A549 (cell line): ENCODE measurements around the gene MTHFR. TPM values are rescaled to one million over a fixed set of nuclear protein-coding genes. Genes with fewer than 3 reads are reported as not detected.

Experiments
- ATAC-seq, 2 experiments: fragments of 200-7000 bp in 1 of 2; fragments of >200 bp in 1 of 2; cut with Nextera tagmentation in 1 of 2; cut with Tn5 transposase in 1 of 2; 3 replicates each; pipeline versions ENCODE4 v1.8.0 to v1.9.1; 2018 to 2020; ENCODE audit warnings: mild to moderate bottlenecking in 1 of 2, moderate library complexity in 1 of 2
- CTCF ChIA-PET: fragments of 300-600 bp; sonication (Branson Sonifier 250); formaldehyde crosslinking; extraction: SDS; loops from one replicate; lab custom pipeline; 2021; ENCODE audit warnings: antibody characterized with exemption, inconsistent platforms; lab: Yijun Ruan, JAX
- POLR2A ChIA-PET: fragments of 350-600 bp; formaldehyde crosslinking; extraction: SDS; loops from one replicate; lab custom pipeline; 2021; ENCODE audit warnings: antibody characterized with exemption, inconsistent platforms; lab: Yijun Ruan, JAX
- DNase-seq, 2 experiments: peaks; one replicate each; pipeline versions ENCODE4 v3.0.0 to v3.0.0-alpha.2; 2011 to 2016; ENCODE audit warnings: low read depth in 1 of 2, low spot score in 1 of 2
- FAIRE-seq: peaks from 2 replicates; lab custom pipeline; 2011; peaks lifted over from hg19 to GRCh38; lab: Jason Lieb, UNC
- H3K27ac ChIP-seq, 2 experiments: fragments of >200 bp; sonication (Bioruptor Twin); formaldehyde crosslinking; 3 replicates each; pipeline ENCODE4 v1.5.1; 2016 to 2017
- H3K4me1 ChIP-seq: fragments of >200 bp; sonication (Bioruptor Twin); formaldehyde crosslinking; 3 replicates; pipeline ENCODE4 v1.6.1; 2016
- H3K4me2 ChIP-seq: fragments of >200 bp; sonication (Bioruptor Twin); formaldehyde crosslinking; 3 replicates; pipeline ENCODE4 v1.6.1; 2016
- H3K4me3 ChIP-seq: fragments of >200 bp; sonication (Bioruptor Twin); formaldehyde crosslinking; 3 replicates; pipeline ENCODE4 v1.5.1; 2016
- H3K9me3 ChIP-seq: fragments of >200 bp; sonication (Bioruptor Twin); formaldehyde crosslinking; 3 replicates; pipeline ENCODE4 v1.6.1; 2016
- ATOH8 ChIP-seq: fragments of 250-450 bp; sonication (Bioruptor Pico); IDR thresholded peaks from 2 replicates; pipeline ENCODE4 v1.5.0; 2020; ENCODE audit warnings: low read depth, mild to moderate bottlenecking, moderate library complexity
- CHD2 ChIP-seq: fragments of 150-350 bp; IDR thresholded peaks from 2 replicates; pipeline ENCODE4 v1.6.1; 2014; ENCODE audit warnings: low read length; ENCODE audit not compliant: partially characterized antibody
- CHD4 ChIP-seq: fragments of 200-600 bp; sonication (generic); IDR thresholded peaks from 2 replicates; pipeline ENCODE4 v1.6.1; 2016; ENCODE audit warnings: antibody characterized with exemption, mild to moderate bottlenecking, borderline replicate concordance
- CTCF ChIP-seq: fragments of >200 bp; sonication (Bioruptor Twin); formaldehyde crosslinking; IDR thresholded peaks from 3 replicates; pipeline ENCODE4 v1.5.1; 2016
- E2F6 ChIP-seq: IDR thresholded peaks from 2 replicates; pipeline ENCODE4 v1.6.1; 2012; ENCODE audit warnings: low read depth, borderline replicate concordance
- EHF ChIP-seq: fragments of 250-450 bp; sonication (Bioruptor Pico); IDR thresholded peaks from 2 replicates; pipeline ENCODE4 v1.5.0; 2020; ENCODE audit warnings: mild to moderate bottlenecking
- EHMT2 ChIP-seq: fragments of 200-600 bp; sonication (generic); IDR thresholded peaks from 2 replicates; pipeline ENCODE4 v1.6.1; 2016; ENCODE audit warnings: antibody characterized with exemption, low read depth, mild to moderate bottlenecking, moderate library complexity
- ELK1 ChIP-seq: fragments of 150-350 bp; IDR thresholded peaks from 2 replicates; pipeline ENCODE4 v1.6.1; 2014; ENCODE audit warnings: low read depth, mild to moderate bottlenecking, low read length
- FOSB ChIP-seq: fragments of 250-450 bp; sonication (Bioruptor Pico); IDR thresholded peaks from 2 replicates; pipeline ENCODE4 v1.5.0; 2020; ENCODE audit warnings: mild to moderate bottlenecking, moderate library complexity
- FOXS1 ChIP-seq: fragments of 250-450 bp; sonication (Bioruptor Pico); IDR thresholded peaks from 2 replicates; pipeline ENCODE4 v1.5.0; 2020; ENCODE audit warnings: mild to moderate bottlenecking, moderate library complexity
- HOXB13 ChIP-seq: fragments of 250-450 bp; sonication (Bioruptor Pico); IDR thresholded peaks from 2 replicates; pipeline ENCODE4 v1.5.0; 2020; ENCODE audit warnings: low read depth, mild to moderate bottlenecking, moderate library complexity
- JUN ChIP-seq, 2 experiments: fragments of >200 bp; sonication (Bioruptor Twin); formaldehyde crosslinking; IDR thresholded peaks; 2 replicates in 1 of 2; 3 replicates in 1 of 2; pipeline ENCODE4 v1.6.1; 2016 to 2017
- KDM1A ChIP-seq: fragments of 200-600 bp; sonication (generic); IDR thresholded peaks from 2 replicates; pipeline ENCODE4 v1.6.1; 2016; ENCODE audit warnings: low read depth, mild to moderate bottlenecking
- MAFK ChIP-seq: fragments of 450-650 bp; IDR thresholded peaks from 2 replicates; pipeline ENCODE4 v1.6.1; 2014; ENCODE audit not compliant: partially characterized antibody
- MAX ChIP-seq: IDR thresholded peaks from 2 replicates; pipeline ENCODE4 v1.6.1; 2012
- MAZ ChIP-seq: fragments of 150-350 bp; IDR thresholded peaks from 2 replicates; pipeline ENCODE4 v1.6.1; 2014; ENCODE audit warnings: antibody characterized with exemption, low read depth, low read length, borderline replicate concordance
- NPAS2 ChIP-seq: fragments of 250-450 bp; sonication (Bioruptor Pico); IDR thresholded peaks from 2 replicates; pipeline ENCODE4 v1.8.0; 2022; ENCODE audit warnings: mild to moderate bottlenecking, moderate library complexity, borderline replicate concordance
- PBX3 ChIP-seq: IDR thresholded peaks from 2 replicates; pipeline ENCODE4 v1.6.1; 2012
- PHF8 ChIP-seq: fragments of 200-600 bp; sonication (generic); IDR thresholded peaks from 2 replicates; pipeline ENCODE4 v1.6.1; 2016; ENCODE audit warnings: low read depth, mild to moderate bottlenecking, antibody characterized with exemption, moderate library complexity, borderline replicate concordance
- RARB ChIP-seq: fragments of 250-450 bp; sonication (Bioruptor Pico); IDR thresholded peaks from 2 replicates; pipeline ENCODE4 v1.8.0; 2021; ENCODE audit warnings: mild to moderate bottlenecking, moderate library complexity
- RFX5 ChIP-seq: fragments of 450-650 bp; IDR thresholded peaks from 2 replicates; pipeline ENCODE4 v1.7.1; 2014; ENCODE audit warnings: antibody characterized with exemption, mild to moderate bottlenecking, moderate library complexity
- USF2 ChIP-seq: fragments of 450-650 bp; IDR thresholded peaks from 2 replicates; pipeline ENCODE4 v1.6.1; 2014; ENCODE audit warnings: antibody characterized with exemption
- ZC3H11A ChIP-seq: fragments of 450-650 bp; IDR thresholded peaks from 2 replicates; pipeline ENCODE4 v1.6.1; 2014; ENCODE audit warnings: antibody characterized with exemption, mild to moderate bottlenecking
- WGBS: methylation state at CpG from one replicate; pipeline ENCODE4 v1.1.6; 2017; ENCODE audit errors: missing lambda C conversion rate; 5-methylcytosine and 5-hydroxymethylcytosine counted together
- polyA plus RNA-seq, 4 experiments: library from polyadenylated mRNA; depleted of rRNA in 3 of 4; stranded (reverse); fragments of >200 nt; fragmentation: RNase III in 1 of 4; extraction: RNeasy Plus Mini Kit Qiagen cat#74134 plus additional on column Dnase treatment in 1 of 4; gene quantifications; 2 replicates in 3 of 4; 3 replicates in 1 of 4; pipeline ENCODE4 v1.2.3, GENCODE V29; 2011 to 2017

MTHFR gene
- polyA plus RNA-seq, 2 of the 4 experiments (the other 2 are of a cell fraction) = 4.5 to 5.2 TPM

GRCh38 chr1:11823366-11824137 is 17.8 kb upstream of the MTHFR start:
- POLR2A ChIA-PET = interaction anchor here (0.8 kb wide), 1 partner anchor 17 kb away, joined by 3 read pairs; the partner anchor contains the start of genes CLCN6 and MTHFR
- DNase-seq (no peak), ATAC-seq (no peak), FAIRE-seq (no peak)
- Histone ChIP-seq H3K4me2 (no peak overlapping the region), H3K4me1 (no peaks in the 10 kb centered on the region), H3K27ac (no peak overlapping the region), H3K9me3 (no peaks in the 10 kb centered on the region), H3K4me3 (no peak overlapping the region)
- 89% methylated on average over 17 of the region's 17 CpGs for WGBS
- TF ChIP-seq MAFK (peak; percentile 65), RFX5 (no peak)
- CTCF ChIA-PET = interaction anchor here (0.5 to 2.5 kb wide), 3 partner anchors 14 to 31 kb away, joined by 3 to 13 read pairs (median 3); no protein-coding TSS in a partner anchor

- Histone ChIP-seq H3K4me3 (no peak overlapping the region), H3K9me3 (no peaks in the 10 kb centered on the region), H3K4me1 (no peaks in the 10 kb centered on the region), H3K4me2 (no peak overlapping the region), H3K27ac (no peak overlapping the region)
- WGBS = 85% methylated on average over 3 of the region's 3 CpGs
- TF ChIP-seq FOXS1 (CRISPR knock-in tag) = no peak
- no peak for TF ChIP-seq PBX3
- TF ChIP-seq ELK1 = no peak
- no peak for TF ChIP-seq RFX5
- no peak for TF ChIP-seq HOXB13 (CRISPR knock-in tag)
- no peak for TF ChIP-seq JUN (IDR thresholded peaks at IDR 0.05)
- TF ChIP-seq USF2 = no peak
- TF ChIP-seq ATOH8 (CRISPR knock-in tag) = no peak
- TF ChIP-seq CHD2 = no peak
- no peak for TF ChIP-seq EHF
- no peak for TF ChIP-seq RARB (CRISPR knock-in tag)
- DNase-seq (no peak), ATAC-seq (no peak), FAIRE-seq (no peak)
- ChIA-PET CTCF (interaction anchor here (1.5 kb wide), 1 partner anchor 15 kb away, joined by 3 read pairs; no protein-coding TSS in a partner anchor), POLR2A (interaction anchor here (0.6 kb wide), 1 partner anchor 16 kb away, joined by 5 read pairs; the partner anchor contains the start of genes CLCN6 and MTHFR)
These were observed 16.3 kb upstream of the MTHFR start for GRCh38 chr1:11822091-11822490.

- no peak overlapping the region for H3K4me2 ChIP-seq
- ChIA-PET POLR2A (no interaction called here), CTCF (no interaction called here)
- 96% methylated on average over 12 of the region's 12 CpGs for WGBS
- H3K9me3 ChIP-seq = no peaks in the 10 kb centered on the region
- no peak overlapping the region for H3K27ac ChIP-seq
- FAIRE-seq (no peak), DNase-seq (no peak), ATAC-seq (no peak)
- no peaks in the 10 kb centered on the region for H3K4me1 ChIP-seq
- no peak overlapping the region for H3K4me3 ChIP-seq
- TF ChIP-seq EHMT2 (no peak), KDM1A (no peak), PBX3 (no peak), NPAS2 (no peak), MAZ (no peak), FOSB (no peak), MAX (no peak), CHD4 (no peak), CTCF (no peak), E2F6 (no peak), PHF8 (no peak), CHD2 (no peak), ZC3H11A (no peak)
These were observed 11.4 kb upstream of the MTHFR start for GRCh38 chr1:11817192-11817591.
